Natural killer cell treated with Interleukin-12 subunit alpha and Interleukin-12 subunit beta and Interleukin-15 and Interleukin-18, amount 100 ng/mL, for 72 hours (primary cell): ENCODE results near the gene TMEM269. TPM values are rescaled to one million over a fixed set of nuclear protein-coding genes. Genes with fewer than 3 reads are reported as not detected.

Experiments
- ATAC-seq, 2 donors: fragments of 150-1000 bp; cut with Tn5 transposase in 1 of 2; sonication (Bioruptor Pico), chemical (Tn5 transposase) in 1 of 2; 2 replicates each; pipeline ENCODE4 v1.10.0; 2021
- DNase-seq: peaks from one replicate; pipeline ENCODE4 v3.0.0; 2022; ENCODE audit warnings: low spot score
- H3K27ac Mint-ChIP-seq, 2 donors: 1 replicate in 1 of 2; 2 replicates in 1 of 2; pipeline ENCODE4 v1.8.0; 2022; ENCODE audit warnings: mixed read lengths in 2 of 2, mild to moderate bottlenecking in 1 of 2, moderate library complexity in 1 of 2
- H3K27me3 Mint-ChIP-seq, 2 donors: 1 replicate in 1 of 2; 2 replicates in 1 of 2; pipeline ENCODE4 v1.8.0; 2022; ENCODE audit warnings: mixed read lengths in 2 of 2
- H3K36me3 Mint-ChIP-seq: one replicate; pipeline ENCODE4 v1.8.0; 2022; ENCODE audit warnings: mixed read lengths
- H3K4me1 Mint-ChIP-seq, 2 donors: 1 replicate in 1 of 2; 2 replicates in 1 of 2; pipeline ENCODE4 v1.8.0; 2022; ENCODE audit warnings: low read depth in 2 of 2, mixed read lengths in 2 of 2, mild to moderate bottlenecking in 1 of 2
- H3K4me3 Mint-ChIP-seq: one replicate; pipeline ENCODE4 v1.8.0; 2022; ENCODE audit warnings: mixed read lengths
- H3K9me3 Mint-ChIP-seq: 2 replicates; pipeline ENCODE4 v1.8.0; 2022; ENCODE audit warnings: mixed read lengths
- total RNA-seq, 2 donors: library from RNA; stranded (reverse); gene quantifications; one replicate each; pipeline ENCODE4 v1.2.3, GENCODE V29; 2022

Gene TMEM269
- total RNA-seq, 2 donors from 2014 or later: 0.55 to 1.9 TPM

DNA sequence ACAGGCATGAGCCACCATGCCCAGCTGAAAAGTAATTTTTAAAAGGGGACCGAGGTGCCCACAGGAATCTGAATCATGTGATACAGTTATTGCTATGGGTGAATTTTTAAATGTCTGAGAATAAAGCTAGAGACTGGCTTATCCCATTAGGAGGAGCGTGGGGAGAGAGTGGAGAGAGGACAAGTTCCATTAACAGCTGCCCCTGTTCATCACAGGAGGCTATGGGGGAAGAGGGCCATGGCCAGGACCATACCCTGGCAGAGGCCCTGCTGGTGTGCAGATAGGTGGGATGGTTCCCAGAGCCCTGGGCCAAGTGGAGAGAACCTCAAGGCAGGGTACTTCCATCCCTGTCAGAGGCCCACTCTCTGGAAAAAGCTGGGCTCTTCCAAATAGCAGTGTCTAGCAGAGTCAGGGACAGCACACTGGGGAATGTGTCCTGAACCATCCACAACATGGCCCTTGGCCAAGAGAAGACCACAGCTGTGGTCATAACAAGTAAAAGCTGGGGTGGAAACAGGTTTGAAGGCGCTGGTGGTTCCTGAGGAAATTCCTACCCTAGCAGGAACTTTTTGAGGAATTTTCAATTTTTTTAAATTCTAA lies 48.0 kb downstream of the TMEM269 start:
- no peak for DNase-seq
- Mint-ChIP-seq H3K27ac (no peak overlapping the region), H3K9me3 (no peaks in the 10 kb centered on the region), H3K27me3 (no peaks in the 10 kb centered on the region), H3K4me3 (no peak overlapping the region), H3K36me3 (no peaks in the 10 kb centered on the region), H3K4me1 (no peaks in the 10 kb centered on the region)
- ATAC-seq: no peak

DNA sequence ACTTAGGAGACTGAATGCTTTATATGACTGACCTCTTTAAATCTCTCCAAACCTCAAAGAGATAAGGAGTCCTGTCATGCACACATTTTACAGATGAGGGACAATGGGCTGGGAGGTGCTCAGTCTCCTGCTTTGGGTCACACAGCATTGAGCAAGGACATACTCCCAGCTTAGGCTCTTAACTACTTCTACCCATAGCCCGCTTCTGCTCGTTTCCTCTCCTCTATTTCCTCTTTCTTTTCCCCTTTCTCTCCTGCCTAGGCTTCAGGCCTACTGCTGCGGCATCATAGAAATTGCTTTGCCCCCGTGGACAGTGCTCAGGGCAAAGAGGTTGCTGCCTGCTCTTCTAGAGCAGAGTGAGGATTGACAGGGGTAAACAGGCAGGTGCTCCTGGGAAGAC lies 49.2 kb downstream of the TMEM269 start:
- no peak overlapping the region for H3K27ac Mint-ChIP-seq

DNA sequence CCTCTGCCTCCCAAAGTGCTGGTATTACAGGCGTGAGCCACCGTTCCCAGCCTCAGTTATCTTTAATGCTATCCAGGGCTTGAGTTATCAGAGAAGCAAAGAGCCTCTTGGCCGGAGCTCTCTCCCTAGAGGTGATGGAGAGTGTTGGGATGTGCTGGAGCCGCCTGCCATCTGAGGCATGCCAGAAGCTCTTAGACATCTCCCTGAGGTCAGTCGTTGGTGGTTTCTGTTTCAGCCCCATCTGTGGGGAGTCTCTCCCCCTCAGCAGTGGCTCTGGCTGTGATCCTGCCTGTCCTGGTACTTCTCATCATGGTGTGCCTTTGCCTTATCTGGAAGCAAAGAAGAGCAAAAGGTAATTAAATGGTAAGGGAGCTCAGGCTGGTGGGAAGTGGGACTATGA lies 50.0 kb downstream of the TMEM269 start:
- H3K27me3 Mint-ChIP-seq: no peaks in the 10 kb centered on the region
- DNase-seq (no peak), ATAC-seq (no peak)
- H3K4me1 Mint-ChIP-seq: no peaks in the 10 kb centered on the region
- H3K36me3 Mint-ChIP-seq: no peaks in the 10 kb centered on the region
- H3K27ac Mint-ChIP-seq: no peak overlapping the region
- no peaks in the 10 kb centered on the region for H3K9me3 Mint-ChIP-seq
- H3K4me3 Mint-ChIP-seq: no peak overlapping the region

More for the DNA sequence above, 49.2 kb downstream of the TMEM269 start:
- H3K36me3 Mint-ChIP-seq: no peaks in the 10 kb centered on the region
- no peaks in the 10 kb centered on the region for H3K4me1 Mint-ChIP-seq
- DNase-seq (no peak), ATAC-seq (no peak)
- no peaks in the 10 kb centered on the region for H3K27me3 Mint-ChIP-seq
- no peak overlapping the region for H3K4me3 Mint-ChIP-seq
- H3K9me3 Mint-ChIP-seq: no peaks in the 10 kb centered on the region

DNA sequence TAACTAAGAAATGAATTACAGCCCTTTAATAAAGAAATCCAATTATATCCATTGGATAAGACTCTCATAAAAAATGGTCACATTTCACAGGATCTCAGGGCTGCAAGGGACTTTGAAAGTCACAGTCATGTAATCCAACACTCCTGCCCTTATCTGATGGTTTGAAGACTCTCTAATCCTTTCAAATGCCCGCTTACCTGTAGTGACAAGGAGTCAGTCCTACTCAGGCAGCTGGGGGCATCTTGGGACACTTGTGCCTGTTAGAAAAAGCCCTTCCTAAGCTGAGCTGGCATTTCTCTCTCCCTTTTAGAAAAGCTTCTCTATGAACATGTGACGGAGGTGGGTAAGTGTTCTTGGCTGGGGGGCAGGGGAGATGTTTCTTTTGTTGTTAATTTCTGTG lies 50.6 kb downstream of the TMEM269 start:
- DNase-seq (no peak), ATAC-seq (no peak)
- H3K36me3 Mint-ChIP-seq: no peaks in the 10 kb centered on the region
- H3K4me3 Mint-ChIP-seq: no peak overlapping the region
- no peaks in the 10 kb centered on the region for H3K9me3 Mint-ChIP-seq
- H3K4me1 Mint-ChIP-seq: no peaks in the 10 kb centered on the region
- no peaks in the 10 kb centered on the region for H3K27me3 Mint-ChIP-seq
- no peak overlapping the region for H3K27ac Mint-ChIP-seq

DNA sequence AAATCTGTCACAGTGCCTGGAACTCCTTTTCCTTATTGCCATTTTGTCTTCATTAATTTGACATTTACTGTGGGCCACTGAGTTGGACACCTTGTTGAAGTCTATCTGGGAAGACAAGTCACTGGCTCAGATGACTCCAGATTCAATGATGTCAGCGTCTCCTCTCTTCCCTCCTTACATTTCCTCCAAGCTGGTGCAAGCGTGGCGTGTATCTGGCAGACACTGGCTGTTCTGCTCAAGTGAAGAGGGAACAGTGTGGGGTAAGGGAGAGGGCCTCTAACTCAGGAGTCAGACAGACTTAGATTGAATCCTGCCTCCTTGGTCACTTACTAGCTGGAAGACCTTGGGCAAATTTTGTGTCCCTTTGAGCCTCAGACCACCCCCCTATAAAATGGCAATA lies 52.9 kb downstream of the TMEM269 start:
- Mint-ChIP-seq H3K27ac (no peak overlapping the region), H3K27me3 (no peaks in the 10 kb centered on the region), H3K36me3 (no peaks in the 10 kb centered on the region), H3K9me3 (no peaks in the 10 kb centered on the region), H3K4me1 (no peaks in the 10 kb centered on the region), H3K4me3 (no peak overlapping the region)
- ATAC-seq (no peak), DNase-seq (no peak)

DNA sequence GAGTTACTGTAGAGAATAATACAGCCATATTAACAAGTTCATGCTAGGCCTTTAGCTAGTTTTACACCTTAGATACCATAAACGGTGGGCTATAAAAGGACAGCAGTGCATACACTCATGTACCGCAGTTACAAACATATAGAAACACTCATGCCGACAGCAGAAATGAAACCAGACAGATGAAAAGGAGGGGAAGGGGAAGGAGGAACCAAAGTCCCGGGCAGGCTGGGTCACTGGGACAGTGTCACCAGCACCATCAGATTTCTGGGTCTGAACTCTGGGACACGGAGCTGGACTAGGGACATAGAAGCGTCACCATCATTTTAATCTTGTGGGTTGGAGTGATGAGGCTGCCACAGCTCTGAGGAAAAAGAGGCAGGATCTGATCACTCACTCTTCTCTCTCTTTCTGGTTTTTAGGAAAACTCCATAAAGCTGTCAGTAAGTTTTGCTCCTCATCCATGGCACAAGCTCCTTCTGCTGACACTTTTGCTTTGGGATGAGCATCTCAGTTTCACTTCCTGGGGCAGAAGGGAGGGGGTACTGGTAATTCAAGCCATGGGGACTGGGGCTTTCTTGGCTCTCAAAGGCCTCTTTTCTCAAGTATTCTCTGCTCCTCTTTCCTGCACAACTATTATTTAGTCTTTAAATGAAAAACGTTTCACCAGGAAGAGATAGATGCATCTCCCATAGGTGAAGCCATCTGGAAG lies 53.8 kb downstream of the TMEM269 start:
- H3K4me3 Mint-ChIP-seq: no peak overlapping the region
- H3K9me3 Mint-ChIP-seq: no peaks in the 10 kb centered on the region
- no peaks in the 10 kb centered on the region for H3K36me3 Mint-ChIP-seq
- DNase-seq (no peak), ATAC-seq (no peak)
- no peaks in the 10 kb centered on the region for H3K4me1 Mint-ChIP-seq
- no peaks in the 10 kb centered on the region for H3K27me3 Mint-ChIP-seq
- no peak overlapping the region for H3K27ac Mint-ChIP-seq

DNA sequence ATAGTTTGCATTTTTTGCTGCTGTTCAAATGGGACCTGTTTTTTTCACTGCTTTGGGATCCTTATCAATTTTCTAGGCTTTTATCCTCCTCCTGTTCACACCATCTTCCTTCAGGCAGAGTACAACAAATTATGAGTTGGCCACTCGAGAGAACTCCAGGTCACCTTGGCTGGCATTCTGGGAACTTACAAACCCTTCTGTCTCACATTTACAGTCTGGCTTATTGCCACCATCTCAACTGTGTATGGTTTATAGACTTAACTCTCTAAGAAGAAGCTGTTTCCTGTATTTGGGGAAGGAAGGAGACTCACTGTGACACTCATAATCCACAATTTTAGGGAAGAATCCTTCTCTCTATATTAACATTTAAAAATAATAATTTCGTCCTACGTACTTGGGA lies 56.2 kb downstream of the TMEM269 start:
- Mint-ChIP-seq H3K4me3 (no peak overlapping the region), H3K27me3 (no peaks in the 10 kb centered on the region), H3K9me3 (no peaks in the 10 kb centered on the region), H3K36me3 (no peaks in the 10 kb centered on the region), H3K4me1 (peaks cover 3 to 5% of the 10 kb centered on the region in 2 donors), H3K27ac (no peak overlapping the region)
- ATAC-seq (no peak), DNase-seq (no peak)

DNA sequence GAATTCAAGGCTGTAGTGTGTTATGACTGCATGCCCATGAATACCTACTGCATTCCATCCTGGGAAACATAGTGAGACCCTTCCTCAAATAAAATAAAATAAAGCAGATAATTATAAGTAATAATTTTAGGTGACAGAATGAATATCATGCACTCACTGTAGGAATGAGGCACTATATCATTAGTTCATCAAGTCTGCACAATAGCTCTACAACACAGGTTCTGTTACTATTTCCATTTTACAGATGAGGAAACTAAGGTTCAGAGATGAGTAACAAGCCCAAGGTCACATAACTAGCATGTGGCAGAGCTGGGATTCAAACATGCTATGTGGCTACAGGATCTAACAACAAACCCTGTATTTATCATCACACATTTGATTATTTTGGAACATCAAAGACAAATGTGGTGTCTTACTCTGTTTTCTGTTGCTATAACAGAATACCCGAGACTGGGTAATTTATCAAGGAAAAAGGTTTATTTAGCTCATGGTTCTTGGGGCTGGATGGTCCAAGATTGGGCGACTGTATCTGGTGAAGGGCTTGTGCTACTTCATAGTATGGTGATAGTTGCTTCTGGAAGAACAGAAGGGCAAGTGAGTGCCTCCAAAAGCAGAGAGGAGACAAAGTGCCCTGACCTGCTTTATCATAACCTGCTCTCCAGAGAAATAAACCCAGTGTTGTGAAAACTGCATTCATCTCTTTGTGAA lies 56.8 kb downstream of the TMEM269 start:
- no peaks in the 10 kb centered on the region for H3K27me3 Mint-ChIP-seq
- no peak for DNase-seq
- ATAC-seq: no peak
- no peaks in the 10 kb centered on the region for H3K36me3 Mint-ChIP-seq
- no peak overlapping the region for H3K4me3 Mint-ChIP-seq
- no peaks in the 10 kb centered on the region for H3K9me3 Mint-ChIP-seq
- no peak overlapping the region for H3K27ac Mint-ChIP-seq
- peaks cover 5 to 7% of the 10 kb centered on the region in 2 donors for H3K4me1 Mint-ChIP-seq

DNA sequence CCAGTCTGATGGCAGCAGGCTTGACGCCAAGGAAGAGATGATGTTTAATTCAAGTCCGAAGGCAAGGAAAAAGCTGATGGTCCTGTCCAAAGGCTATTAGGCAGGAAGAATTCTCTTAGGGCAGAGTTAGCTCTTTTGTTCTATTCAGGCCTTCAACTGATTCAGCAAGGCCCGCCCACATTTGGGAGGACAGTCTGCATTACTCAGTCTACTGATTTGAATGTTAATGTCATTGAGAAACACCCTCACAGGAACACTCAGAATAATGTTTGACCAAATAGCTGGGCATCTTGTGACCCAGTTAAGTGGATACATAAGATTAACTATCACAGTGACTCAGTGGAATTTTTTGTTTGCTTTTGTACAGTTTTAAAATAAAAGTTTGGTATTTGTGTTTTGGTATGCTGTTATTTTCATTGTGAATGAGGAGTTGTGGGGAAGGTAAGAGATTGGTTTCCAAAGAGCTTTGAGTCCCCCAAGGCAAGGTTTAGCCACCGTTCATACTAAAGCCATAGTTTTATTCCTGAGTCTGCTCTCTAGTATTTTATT lies 59.9 kb downstream of the TMEM269 start:
- DNase-seq (no peak), ATAC-seq (no peak)
- Mint-ChIP-seq H3K36me3 (peaks cover 11% of the 10 kb centered on the region), H3K9me3 (no peaks in the 10 kb centered on the region), H3K27me3 (no peaks in the 10 kb centered on the region), H3K4me1 (peaks cover 23 to 27% of the 10 kb centered on the region in 2 donors), H3K4me3 (no peak overlapping the region), H3K27ac (no peak overlapping the region)

DNA sequence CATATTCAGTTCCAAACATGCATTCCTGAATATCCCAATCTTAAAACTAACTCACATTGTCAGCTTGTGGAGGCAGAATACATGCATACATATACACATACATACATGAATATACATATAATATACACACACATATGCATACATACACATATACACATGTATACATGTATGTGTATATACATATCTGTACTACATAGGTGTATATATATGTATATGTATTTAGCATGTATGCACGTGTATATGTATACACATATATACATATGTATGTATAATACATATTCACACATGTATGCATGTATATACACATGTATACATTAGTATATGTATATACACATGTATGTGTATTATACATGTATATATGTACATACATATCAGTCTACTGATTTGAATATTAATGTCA lies 60.4 kb downstream of the TMEM269 start:
- Mint-ChIP-seq H3K36me3 (peaks cover 16% of the 10 kb centered on the region), H3K9me3 (no peaks in the 10 kb centered on the region), H3K4me1 (peaks cover 27 to 32% of the 10 kb centered on the region in 2 donors), H3K27me3 (no peaks in the 10 kb centered on the region), H3K4me3 (no peak overlapping the region), H3K27ac (no peak overlapping the region)
- ATAC-seq: no peak
- no peak for DNase-seq

DNA sequence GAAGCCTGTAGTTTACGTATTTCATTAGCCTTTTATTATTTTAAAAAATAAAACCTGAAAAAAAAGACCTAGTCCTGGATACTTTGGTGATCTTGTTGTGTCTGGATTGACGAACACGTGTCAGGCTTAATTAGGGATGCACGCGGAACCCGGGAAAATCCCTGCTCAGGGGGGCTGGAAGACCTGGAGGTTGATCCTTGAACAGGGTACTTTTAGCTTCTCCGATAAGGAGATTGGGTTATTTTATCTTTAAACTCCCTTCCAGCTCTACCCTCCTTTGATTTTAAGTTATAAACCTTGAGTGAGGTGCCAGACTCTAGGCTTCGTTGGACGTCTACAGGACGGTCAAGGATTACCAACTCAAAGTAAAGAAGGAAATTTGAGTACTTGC lies 61.1 kb downstream of the TMEM269 start:
- ATAC-seq: peak in 1 of 2 donors; percentile 3

DNA sequence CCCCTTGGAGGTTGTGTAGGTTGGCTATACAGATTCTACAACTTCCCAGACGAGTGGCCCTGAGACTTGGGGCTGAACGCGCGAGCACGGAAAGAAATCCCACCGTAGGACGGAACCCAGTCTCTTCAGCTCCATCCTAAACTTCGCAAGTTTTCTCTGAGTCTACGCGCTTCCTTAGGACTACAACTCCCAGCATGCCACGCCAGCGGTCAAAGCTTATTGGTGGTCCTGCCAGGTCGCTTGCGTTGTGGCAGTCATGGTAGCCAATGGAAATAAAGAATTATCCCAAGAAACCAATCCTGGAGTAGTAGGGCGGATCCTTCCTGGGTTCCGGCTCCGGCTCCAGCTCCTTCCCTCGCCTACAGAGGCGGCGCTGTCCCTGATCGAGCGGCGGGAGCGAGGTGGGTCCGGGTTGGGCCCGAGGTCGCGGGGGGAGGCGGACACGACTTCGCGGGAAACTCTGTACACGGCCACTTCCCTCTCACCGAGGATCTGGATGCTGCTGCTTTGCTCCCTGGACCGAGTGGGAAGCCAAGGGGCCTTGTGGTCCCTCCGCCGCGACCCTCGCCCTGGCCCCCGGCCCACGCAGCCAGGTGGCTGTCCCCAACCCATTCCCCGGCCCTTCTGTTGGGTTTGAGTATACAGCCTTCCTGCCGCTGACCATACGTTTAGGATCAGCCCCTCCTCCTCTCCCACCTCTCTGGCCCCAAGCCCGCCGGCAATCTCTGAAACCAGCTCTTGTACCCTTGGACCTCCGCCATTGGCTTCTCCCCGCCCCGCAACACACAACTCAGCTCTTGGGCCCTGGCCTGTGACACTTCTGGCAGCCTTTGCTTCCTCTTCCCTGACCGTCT lies 61.7 kb downstream of the TMEM269 start, which contains the start of gene ZNF691:
ZNF691 (plus strand) TSS at position 357 of the 854 bp plus-strand sequence. CDS start 3,046 bp downstream, outside the sequence.
- DNase-seq (peak; percentile 90), ATAC-seq (peak; percentile 96 to 99)
- Mint-ChIP-seq H3K9me3 (no peaks in the 10 kb centered on the region), H3K27ac (peak within 1 kb of the TSS; percentile 78 to 81), H3K4me3 (peak within 1 kb of the TSS; percentile 99), H3K36me3 (peaks cover 16% of the 10 kb centered on the region), H3K4me1 (peaks cover 27 to 32% of the 10 kb centered on the region in 2 donors), H3K27me3 (no peaks in the 10 kb centered on the region)

More for the DNA sequence above, 61.1 kb downstream of the TMEM269 start:
- Mint-ChIP-seq H3K4me3 (peak overlapping the region; percentile 99), H3K4me1 (peaks cover 27 to 32% of the 10 kb centered on the region in 2 donors), H3K36me3 (peaks cover 16% of the 10 kb centered on the region), H3K9me3 (no peaks in the 10 kb centered on the region), H3K27me3 (no peaks in the 10 kb centered on the region), H3K27ac (peak overlapping the region; percentile 78 to 81)
- no peak for DNase-seq

DNA sequence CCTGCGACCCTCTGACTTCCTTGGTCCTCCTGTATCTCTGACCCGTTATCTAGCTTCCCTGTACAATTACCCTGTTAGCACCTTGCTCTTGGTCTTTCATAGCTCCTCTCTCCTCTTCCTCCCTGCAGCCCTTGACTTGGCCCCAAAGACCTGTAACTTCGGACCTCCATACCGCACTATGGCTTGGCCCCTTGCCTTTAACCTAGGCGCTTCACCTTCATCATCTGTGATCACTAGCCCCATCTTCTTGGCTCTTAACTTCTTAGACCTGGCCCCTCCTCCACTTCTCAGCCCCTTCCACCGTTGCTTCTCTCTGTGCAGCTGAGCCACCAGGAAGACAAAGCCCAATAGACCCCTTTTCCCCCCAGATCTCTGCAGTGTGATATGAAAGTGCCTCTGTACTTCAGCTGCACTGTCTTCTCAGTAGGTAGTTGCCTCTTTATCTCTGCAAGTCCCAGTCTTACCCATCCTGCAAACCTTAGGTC lies 62.4 kb downstream of the TMEM269 start:
- Mint-ChIP-seq H3K27me3 (no peaks in the 10 kb centered on the region), H3K4me1 (peaks cover 27 to 32% of the 10 kb centered on the region in 2 donors), H3K4me3 (peak overlapping the region; percentile 99), H3K9me3 (no peaks in the 10 kb centered on the region), H3K27ac (peak overlapping the region; percentile 78 to 81), H3K36me3 (peaks cover 16% of the 10 kb centered on the region)
- no peak for ATAC-seq
- DNase-seq: no peak
